Stimulated activated CD4-positive, alpha-beta T cell treated with anti-CD3 and anti-CD28 coated beads, Interleukin-15, amount 100 ng/mL, for 48 hours (primary cell): ENCODE measurements around the gene MEN1.
A peak's percentile ranks its signal among the peaks of the same experiment; 100 is the strongest.

Source experiments
- DNase-seq, 2 donors: peaks; one replicate each; pipeline ENCODE4 v3.0.0-alpha.2; 2020; ENCODE audit warnings: low read depth in 2 of 2

The MEN1 gene

DNA sequence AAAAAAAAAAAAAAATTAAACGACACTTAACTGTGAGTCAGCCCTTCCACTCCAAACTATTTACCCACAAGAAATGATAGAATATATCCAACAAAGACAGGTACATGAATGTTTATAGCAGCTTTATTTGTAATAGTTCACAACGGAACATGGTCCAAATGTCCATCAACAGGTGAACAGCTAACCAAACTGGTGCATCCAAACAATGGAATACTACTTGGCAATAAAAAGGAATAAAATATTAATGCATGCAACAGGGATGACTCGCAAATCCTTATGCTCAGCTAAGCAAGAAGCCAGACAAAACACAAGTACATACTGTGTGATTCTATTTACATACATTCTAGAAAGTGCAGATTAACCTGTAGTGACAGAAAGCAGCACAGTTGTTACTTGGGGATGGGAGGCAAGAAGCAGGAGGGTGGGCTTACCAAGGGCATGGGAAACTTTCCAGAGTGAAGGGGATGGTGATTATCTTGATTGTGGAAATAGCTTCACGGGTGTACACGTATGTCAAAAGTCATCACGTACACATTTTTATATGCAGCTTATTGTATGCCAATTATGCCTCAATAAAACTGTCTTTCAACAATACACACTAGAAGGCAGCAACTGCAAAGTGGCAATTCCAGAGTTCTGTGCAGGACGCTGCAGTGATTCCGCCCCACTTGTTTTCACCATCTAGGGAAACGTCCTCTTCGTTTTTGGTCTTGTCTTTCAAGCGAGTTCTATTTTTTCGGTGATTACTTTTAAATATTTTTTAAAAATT is 25.4 kb downstream of the MEN1 start:
- DNase-seq = no peak

DNA sequence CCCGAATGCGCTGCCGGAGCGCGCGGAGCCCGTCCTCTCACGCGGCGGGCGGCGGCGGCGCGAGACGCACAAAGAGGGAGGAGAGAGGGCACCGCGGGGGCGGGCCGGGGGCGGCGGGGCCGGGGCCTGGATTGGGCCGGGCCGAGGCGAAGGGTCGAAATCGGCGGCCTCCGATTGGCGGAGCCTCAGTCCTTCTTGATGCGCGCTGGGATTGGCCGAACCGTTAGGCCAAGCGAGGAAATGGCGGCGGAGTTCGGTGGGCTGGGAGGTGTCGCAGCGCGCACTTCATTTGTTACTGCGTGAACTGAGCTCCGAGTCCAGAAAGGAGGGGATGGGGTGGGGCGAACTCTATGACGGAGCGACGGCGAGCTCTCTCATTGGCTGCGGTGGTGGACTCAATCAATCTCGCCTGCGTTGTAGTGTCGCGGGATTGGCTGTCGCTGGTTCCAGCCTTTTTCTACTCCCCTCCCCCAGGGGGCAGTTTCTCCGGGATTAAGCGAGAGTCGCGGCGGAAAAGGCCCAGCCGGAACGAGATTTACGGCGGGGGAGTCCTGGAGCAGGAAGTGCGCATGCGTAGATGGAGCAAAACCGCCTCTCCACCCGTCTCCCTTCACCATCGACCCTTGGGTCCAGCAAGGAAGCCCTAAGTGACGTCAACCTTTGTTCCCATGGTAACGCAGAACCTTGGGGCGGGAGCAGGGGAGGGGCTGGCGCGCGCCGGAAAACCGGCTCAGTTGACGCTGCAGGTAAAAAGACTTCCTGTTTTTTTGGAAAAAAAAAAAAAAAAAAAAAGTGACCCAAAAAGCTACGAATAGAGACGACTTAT is 31.7 kb downstream of the MEN1 start, which contains the start of gene SF1:
TSS of gene SF1 (minus strand) at position 70 of the 826 bp plus-strand sequence. CDS start 150 bp downstream, outside the sequence.
- DNase-seq = peak; percentile 98 to 99

DNA sequence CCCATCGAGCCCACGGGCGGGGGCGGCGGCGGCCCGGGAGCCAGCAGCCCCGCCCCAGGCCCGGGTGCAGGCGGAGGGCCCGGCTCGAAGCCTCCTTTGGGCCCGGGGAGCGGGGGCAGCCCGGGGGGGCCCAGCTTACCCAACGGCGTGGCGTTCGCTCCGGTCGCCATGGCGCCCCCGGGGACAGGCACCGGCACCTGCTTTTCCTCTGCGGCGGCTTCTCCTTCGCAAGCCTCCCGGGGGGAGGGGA is 32.2 kb downstream of the MEN1 start:
- no peak for DNase-seq

DNA sequence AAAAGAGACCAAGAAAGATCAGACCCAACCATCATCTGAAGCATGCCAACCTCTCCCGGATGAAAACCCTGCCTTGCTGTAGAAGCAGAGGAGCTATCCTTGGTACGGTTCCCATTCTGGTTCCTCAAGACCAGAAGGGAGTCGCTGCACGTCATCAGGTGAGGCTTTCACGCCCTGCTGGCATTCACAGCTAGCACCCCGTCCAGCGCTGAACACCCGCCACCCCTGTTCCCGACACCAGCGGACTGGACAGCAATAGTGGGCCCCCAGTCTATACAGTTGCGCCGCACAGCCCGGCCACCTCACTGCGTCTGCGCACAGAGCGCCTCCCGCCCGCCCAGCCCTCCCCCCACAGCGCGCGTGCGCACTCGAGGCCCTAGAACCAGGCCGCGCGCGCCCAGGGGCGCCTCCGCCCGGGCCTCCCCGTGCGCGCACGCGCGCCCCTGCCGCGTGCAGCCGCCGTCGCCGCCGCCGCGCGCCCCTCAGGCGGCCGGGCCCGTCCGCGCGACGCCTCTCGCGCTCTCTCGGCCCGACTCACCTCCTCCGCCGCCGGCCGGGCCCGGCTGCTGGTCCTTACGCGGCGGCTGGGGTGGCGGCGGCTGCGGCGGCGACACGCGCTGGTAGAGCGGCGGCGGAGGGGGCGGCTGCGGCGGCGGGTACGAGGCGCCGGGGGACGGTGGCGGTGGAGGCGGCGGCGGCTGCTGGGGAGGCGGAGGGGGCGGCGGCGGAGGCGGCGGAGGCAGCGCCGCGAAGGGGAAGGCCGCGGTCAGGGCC is 32.7 kb downstream of the MEN1 start:
- DNase-seq = peak; percentile 57 to 68

DNA sequence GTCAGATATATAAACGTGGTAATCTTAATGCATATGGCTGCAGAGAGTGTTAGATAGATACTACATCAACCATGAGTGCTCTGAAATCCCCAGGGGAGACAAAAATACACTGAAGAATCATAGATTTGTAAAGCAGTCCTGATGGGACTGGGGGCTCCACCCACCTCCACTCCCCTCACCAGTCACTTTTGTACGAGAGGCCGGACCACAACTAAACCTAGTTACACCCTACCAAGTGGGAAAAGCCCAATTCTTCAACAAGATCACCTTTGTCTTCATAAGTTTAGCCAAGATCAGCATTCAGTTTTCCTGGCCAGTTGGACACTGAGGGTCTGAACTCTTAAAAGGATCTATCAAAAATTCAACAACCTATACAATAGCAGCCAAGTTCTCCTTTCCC is 33.5 kb downstream of the MEN1 start:
- no peak for DNase-seq

DNA sequence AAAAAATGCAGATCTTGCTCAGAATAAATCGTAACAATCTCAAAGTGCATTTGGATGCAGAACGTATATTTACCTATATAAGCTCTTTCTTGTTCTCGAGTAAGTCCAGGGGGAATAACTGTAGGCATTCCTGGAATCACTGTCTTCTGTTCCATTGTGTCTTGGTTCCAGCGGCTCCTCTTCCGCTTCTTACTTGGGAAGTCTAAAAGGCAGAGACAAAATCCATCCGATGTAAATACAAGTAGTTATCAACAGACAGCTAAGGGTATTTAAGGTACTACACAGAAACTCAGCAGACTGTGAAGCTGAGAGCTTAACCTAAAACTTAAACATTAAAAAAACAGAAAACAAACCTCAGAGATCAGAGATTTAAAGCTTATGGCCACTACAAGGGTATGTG is 33.9 kb downstream of the MEN1 start:
- DNase-seq = no peak

DNA sequence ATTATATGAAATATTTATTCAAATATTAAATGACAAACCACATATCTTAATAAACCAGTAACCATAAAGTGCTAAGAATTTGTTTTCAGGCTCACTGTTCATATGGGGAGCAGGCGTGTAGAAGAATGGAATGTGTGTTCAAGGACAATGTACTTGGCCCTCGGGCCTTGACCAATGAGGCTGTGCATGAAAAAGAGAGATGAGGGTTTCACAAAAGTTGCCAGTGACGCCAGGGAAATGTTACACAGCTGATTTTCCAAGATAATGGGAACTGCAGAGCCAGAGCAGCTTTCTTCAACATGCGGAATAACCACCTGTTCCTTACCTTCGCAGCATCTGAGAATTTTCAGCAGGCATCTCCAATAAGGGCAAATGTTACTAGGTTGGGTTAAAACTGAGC is 36.2 kb downstream of the MEN1 start:
- DNase-seq = no peak

DNA sequence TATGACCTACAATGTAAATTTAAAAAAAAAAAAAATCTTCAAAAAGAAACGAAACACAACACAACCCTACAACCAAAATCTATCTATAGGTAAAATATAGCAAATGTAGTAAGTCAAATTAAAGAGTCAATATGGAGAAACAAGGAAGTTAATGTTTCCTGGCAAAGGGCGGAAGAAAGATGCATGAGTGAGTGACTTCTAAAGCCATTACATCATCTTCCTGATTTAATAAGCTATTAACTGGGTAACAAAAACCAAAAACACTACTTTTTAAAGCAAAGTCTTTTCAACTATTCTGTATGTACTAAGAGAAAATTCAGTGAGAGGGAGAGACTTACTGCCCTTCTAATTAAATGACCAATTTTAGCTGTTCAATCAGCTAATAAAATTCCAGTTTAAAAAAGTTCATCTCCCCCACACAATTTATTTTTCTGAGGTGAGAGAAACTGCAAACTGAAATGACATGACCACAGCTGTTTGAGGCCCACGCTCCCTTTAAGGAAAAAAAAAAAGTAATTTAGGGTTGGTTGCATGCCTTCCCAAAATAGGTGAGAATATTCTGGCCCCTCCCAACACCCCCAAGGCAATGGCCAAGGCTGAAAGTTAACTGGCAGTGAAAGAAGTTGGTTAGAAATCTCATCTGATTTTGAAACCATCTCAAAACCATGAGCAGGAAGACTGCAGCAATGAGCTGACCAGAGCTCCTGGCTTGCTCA is 37.9 kb downstream of the MEN1 start:
- DNase-seq = no peak

DNA sequence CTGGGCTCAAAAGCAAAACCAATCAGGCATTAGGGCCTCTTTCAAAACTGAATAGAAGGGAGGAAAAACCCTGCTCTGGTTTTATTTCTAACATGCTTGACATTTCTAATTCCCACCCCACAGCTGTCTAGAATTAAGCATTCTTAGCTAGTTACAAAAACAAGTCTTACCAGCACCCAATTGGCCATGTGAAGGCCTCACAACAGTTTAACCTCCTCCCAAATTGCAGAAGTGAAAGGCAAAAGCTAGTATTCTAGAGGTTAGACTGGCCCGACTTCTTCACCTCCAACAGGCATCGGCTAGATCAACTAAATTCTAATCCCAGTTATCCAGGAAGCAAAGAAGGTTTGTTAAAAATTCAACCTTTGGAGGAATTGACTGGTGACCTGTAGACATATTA is 38.5 kb downstream of the MEN1 start:
- no peak for DNase-seq

DNA sequence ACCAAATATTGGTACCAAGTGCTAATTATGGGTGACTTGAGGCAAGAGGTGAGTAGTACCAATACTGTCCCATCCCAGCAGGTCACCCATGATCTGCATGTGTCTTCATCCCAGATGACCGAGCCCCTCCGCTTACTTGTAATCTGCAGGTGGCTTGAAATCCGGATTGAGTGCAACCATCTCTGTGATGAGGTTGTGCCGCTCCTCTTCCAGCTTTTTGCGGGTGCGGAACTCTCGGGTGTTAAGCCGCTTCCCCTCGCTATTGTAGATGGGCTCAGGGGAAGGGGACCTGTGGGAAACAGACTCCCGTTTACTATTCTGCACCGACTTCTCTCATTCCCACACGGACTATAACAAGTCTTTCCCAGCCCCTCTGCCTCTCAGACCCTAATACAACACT is 40.2 kb downstream of the MEN1 start:
- DNase-seq = no peak

DNA sequence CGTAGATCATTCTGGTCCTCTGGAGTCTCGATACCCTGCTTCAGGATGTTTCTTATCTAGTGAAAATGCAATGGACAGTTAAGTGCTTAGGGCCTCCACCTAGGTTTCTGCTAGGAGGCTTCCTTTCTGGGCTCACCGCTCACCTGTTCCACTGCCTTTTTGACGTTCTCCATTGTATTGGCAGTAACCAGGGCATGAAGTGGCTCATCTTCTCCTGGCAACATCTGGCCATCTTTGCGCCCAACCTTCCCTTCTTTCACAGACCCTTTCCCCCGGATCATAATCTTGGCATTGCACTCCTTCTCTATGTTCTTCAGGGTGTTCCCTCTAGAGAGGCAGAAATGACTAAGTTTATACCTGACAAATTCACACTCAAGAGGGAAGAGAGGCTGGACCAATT is 41.1 kb downstream of the MEN1 start:
- no peak for DNase-seq

DNA sequence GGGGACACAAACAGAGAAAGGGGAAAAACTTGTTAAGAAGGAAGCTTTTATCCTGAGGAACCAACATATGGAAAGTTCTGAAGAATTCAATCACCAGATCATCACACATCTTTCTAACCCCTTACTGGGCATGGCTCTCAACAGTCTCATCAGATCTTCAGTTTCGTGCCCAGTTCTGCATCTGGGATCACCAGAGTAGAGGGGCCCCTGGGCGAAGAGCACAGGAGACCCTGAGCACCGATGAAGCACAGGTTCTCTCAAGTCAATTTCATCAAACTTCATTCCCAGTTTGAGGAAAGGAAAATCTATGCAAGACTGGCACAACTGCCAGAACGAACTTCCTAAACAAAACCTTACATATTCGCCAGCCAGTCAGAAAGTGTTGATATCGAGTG is 42.1 kb downstream of the MEN1 start:
- DNase-seq = no peak

DNA sequence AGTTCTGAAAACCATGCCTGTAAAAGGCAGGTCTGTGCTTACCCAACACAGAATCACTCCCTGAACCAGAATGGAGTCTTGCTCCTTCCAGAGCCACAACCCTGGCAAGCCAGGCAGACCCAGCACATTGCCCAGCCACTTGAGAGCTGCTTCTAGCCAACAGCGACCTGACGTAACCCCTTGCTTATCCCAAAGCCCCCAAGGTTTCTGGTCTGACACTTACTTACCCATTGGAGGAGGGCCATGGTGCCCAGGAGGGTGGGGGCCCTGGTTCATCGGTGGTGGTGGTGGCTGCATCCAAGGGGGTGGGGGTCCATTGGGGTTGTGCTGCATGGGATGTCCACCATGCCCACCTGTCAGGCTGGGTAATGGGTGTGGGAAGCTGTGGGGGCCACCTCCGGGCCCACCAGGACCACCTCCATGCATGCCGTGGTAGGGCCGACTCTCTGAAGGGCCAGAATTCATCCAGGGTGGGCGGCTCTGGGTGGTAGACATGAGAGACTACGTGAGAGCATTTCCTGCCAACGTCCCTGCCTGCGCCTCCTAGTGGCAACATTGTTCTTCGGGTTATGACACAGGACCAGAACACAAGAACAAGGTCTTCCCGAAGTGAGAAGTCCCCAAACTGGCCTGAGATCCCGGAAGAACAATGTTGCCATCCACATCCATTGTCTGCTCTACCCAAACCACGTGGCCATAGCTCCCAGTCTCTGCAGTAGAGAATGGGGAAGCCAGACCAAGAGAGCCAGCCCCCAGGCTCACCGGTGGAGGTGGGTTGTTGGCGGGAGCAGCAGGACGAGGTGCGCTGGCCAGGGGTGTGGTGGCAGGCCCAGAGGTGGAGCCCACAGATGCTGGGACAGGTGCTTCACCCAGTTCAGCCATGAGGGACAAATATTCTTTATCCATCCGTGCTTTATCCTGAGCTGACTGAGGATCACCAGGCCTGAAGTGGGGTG is 42.7 kb downstream of the MEN1 start:
- peak; percentile 62 to 82 for DNase-seq

DNA sequence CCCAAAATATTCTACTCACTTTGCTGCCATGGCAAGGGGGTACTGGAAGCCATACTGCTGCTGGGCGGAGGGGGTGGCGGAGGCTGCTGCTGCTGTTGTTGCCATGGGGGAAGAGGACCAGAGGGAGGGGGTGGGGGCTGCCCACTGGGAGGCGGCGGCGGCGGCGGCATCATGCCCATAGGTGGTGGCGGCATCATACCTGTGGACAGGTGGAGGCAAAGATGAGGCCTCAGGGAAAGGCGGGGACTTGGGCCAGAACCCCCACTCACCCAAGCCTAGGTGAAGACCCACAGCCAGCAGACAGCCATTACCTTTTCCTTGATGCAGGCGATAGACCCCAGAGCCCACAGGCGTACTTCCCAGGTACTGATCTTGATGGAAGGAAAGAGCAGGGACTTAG is 43.5 kb downstream of the MEN1 start:
- no peak for DNase-seq

DNA sequence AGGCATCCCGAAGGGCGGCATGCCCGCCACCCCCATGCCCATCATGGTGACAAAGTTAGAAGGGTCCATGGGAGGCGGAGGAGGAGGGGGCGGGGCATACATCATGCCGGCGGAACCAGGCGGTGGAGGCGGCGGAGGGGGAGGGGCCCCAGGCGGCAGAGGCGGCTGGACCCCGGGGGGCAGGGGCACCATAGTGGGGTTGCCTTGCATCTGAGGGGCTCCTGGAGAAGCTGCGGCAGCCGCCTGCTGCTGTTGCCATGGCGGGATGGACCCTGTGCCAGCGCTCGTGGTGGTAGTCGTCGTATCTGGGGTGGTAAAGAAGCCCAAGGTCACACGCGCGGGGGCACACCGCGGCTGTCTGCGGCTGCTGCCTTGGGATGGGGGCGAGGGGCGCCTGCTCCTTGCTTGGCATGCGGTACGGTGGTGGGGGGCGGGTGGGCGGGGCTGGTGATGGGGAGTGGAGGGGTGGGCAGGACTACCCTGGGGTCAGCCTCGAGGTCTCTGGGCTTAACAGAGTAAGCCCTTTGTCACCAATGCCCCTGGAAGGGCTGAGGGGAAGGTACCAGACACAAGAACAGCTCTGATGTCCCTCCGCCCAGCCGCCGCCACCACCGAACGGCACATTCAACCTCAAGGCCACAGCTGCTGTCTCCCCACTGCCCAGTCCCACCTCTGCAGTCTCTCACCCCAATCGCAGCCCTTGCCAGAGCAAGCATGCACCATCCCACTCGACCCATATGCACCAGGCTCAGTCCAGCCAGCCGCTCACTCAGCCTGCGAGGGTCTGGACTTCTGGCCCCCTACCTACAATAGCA is 44.3 kb downstream of the MEN1 start:
- no peak for DNase-seq

DNA sequence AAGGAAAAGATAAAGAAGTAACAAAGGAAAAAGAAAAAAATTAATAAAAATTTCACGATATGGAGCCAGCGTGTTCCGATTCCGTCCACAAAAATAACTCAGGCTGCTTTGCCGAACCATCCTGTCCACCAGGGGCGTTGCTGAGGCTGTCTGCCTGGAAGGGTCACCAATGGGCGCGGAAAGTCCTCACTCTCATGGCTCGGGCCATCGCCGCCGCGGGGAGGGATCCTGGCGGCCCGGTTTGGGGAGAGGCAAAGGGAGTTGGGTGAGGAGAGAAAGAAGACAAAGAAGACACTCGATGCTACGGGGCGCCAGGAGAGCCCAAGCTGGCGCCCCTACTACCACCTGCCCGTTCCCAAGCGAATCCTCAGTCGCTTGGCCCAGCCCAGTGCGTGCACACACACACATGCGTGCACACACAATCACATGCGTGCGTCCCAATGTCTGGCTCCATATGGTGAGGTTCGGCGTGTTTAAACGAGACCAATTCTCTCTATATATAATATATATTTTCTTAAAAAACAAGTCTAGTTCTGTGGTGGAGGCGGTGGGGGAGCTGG is 45.0 kb downstream of the MEN1 start:
- no peak for DNase-seq

DNA sequence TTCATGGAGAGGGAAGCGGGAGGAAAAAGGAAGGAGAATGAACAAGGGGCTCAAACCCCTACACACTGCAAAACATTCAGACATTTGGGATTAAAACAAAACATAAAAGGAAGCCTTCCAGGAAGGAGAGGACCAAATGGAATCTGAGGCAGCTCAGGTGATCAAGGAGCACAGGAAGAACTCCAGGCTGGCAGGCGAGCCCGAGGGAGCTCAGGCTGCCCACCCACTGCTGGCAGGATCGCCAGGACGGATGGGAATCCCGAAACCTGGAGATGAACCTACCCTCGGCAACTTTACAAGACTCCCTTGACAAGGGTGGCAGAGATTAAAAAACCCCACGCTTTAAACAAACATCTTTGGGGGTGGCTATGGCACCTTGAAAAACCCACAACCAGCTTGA is 45.6 kb downstream of the MEN1 start:
- no peak for DNase-seq

DNA sequence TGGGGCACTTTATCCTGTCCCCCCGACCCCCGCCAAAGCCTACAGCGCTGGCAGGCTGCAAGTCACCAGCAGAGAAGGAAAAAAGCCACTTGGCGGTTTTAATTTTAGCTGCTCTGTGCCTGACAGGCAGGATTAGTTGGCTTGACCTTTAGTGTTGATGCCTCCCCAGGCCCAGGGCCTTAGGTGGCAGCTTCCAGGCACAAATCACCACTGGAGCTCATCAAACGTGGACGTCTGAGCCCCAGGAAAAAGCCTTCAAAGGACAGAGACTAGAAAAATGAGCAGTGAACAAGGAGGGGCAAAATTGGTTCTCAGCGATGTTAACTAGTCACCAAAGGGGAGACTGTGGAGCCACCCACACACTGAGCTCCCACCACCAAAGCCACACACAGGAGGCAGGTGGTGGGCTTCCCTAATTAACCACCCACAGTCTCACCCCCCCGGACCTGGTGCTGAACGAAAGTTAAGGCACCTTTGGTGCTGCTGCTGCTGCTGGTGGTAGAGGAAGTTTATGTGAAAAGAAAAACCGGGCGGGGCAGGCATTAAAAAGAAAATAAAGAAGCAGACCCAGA is 46.2 kb downstream of the MEN1 start:
- DNase-seq = no peak

DNA sequence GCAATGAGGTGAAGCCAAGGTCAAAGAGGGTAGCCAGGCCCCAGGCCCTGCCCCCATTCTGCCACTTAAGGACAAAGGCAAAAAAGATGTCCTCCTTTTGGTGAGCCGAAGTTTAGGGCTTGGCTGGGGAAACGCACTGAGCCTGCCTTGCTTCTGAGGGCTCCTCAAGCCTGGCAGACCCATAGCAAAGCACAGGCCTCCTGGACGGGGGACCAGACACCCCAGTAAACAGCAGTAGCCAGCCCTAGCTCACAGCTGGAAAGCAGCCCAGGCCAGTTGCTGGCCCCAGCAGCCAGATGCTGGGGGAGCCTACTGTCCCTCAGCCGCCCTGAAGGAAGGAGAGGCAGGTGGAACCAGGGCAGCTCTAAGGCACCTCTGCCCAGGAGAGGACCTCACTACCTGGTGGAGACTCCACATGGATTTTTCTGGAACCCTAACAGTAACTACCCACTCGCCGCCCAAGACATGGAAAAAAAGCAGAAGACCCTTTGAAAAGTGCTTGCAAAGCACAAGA is 46.8 kb downstream of the MEN1 start:
- DNase-seq = no peak
